RWPE2 (cell line): ENCODE data around the gene MYBPC2.

Experiments used
- ATAC-seq: fragments of 200-7000 bp; cut with Tn5 transposase; 3 replicates; pipeline ENCODE4 v1.9.1; 2021; ENCODE audit warnings: low read depth
- DNase-seq: peaks from one replicate; pipeline ENCODE4 v3.0.0-alpha.2; 2020; ENCODE audit warnings: low spot score
- H3K27ac ChIP-seq: fragments of 450-650 bp; 2 replicates; pipeline ENCODE4 v1.5.1; 2017; ENCODE audit warnings: mild to moderate bottlenecking; ENCODE audit not compliant: poor library complexity, severe bottlenecking
- H3K27me3 ChIP-seq: fragments of 250-450 bp; sonication (Bioruptor Pico); 2 replicates; pipeline ENCODE4 v1.5.1; 2021; ENCODE audit warnings: mild to moderate bottlenecking, moderate library complexity; ENCODE audit not compliant: insufficient read depth, poor library complexity, severe bottlenecking
- H3K36me3 ChIP-seq: fragments of 250-450 bp; sonication (Bioruptor Pico); 2 replicates; pipeline ENCODE4 v1.5.1; 2020; ENCODE audit warnings: low read depth, mild to moderate bottlenecking, moderate library complexity
- H3K4me1 ChIP-seq: fragments of 250-450 bp; sonication (Bioruptor Pico); 2 replicates; pipeline ENCODE4 v1.5.1; 2021; ENCODE audit warnings: mild to moderate bottlenecking, moderate library complexity; ENCODE audit not compliant: insufficient read depth, poor library complexity, severe bottlenecking
- H3K4me3 ChIP-seq: fragments of 250-450 bp; sonication (Bioruptor Pico); 2 replicates; pipeline ENCODE4 v1.5.1; 2021; ENCODE audit warnings: mild to moderate bottlenecking, moderate library complexity; ENCODE audit not compliant: severe bottlenecking
- H3K9me3 ChIP-seq: fragments of 250-450 bp; sonication (Bioruptor Pico); 2 replicates; pipeline ENCODE4 v1.5.1; 2021; ENCODE audit warnings: mild to moderate bottlenecking, moderate library complexity; ENCODE audit not compliant: severe bottlenecking
- CTCF ChIP-seq: fragments of 450-650 bp; IDR thresholded peaks from one replicate; pipeline ENCODE4 v1.5.1; 2017; ENCODE audit warnings: mild to moderate bottlenecking, moderate library complexity; ENCODE audit not compliant: poor library complexity, severe bottlenecking

The MYBPC2 gene

GRCh38 chr19:50508843-50509190, 76.1 kb downstream of the MYBPC2 start:
- Histone ChIP-seq H3K27me3 (no peaks in the 10 kb centered on the region), H3K4me1 (no peaks in the 10 kb centered on the region), H3K36me3 (no peaks in the 10 kb centered on the region), H3K4me3 (no peak overlapping the region), H3K9me3 (no peaks in the 10 kb centered on the region), H3K27ac (no peak overlapping the region)
- no peak for ATAC-seq
- no peak for TF ChIP-seq CTCF
- DNase-seq, result no peak

- no peak overlapping the region for H3K4me3 ChIP-seq
- no peaks in the 10 kb centered on the region for H3K36me3 ChIP-seq
- H3K27ac ChIP-seq, result no peak overlapping the region
- ATAC-seq (no peak), DNase-seq (no peak)
- no peak for TF ChIP-seq CTCF
- H3K9me3 ChIP-seq, result no peaks in the 10 kb centered on the region
- no peaks in the 10 kb centered on the region for H3K27me3 ChIP-seq
- no peaks in the 10 kb centered on the region for H3K4me1 ChIP-seq
Observed at GRCh38 chr19:50509366-50509765, 76.7 kb downstream of the MYBPC2 start.

GRCh38 chr19:50510121-50510670, 77.5 kb downstream of the MYBPC2 start:
- Histone ChIP-seq H3K9me3 (no peaks in the 10 kb centered on the region), H3K36me3 (no peaks in the 10 kb centered on the region), H3K27me3 (no peaks in the 10 kb centered on the region), H3K4me1 (no peaks in the 10 kb centered on the region), H3K4me3 (peak overlapping the region; percentile 61), H3K27ac (peak overlapping the region; percentile 6)
- no peak for DNase-seq
- no peak for TF ChIP-seq CTCF
- no peak for ATAC-seq

GRCh38 chr19:50510700-50511068, 78.0 kb downstream of the MYBPC2 start:
- TF ChIP-seq CTCF, result no peak
- no peak for ATAC-seq
- Histone ChIP-seq H3K27me3 (no peaks in the 10 kb centered on the region), H3K27ac (peak overlapping the region; percentile 6), H3K36me3 (no peaks in the 10 kb centered on the region), H3K4me1 (no peaks in the 10 kb centered on the region), H3K4me3 (peak overlapping the region; percentile 61), H3K9me3 (no peaks in the 10 kb centered on the region)
- no peak for DNase-seq

- H3K4me1 ChIP-seq, result no peaks in the 10 kb centered on the region
- peak within 1 kb of the TSS; percentile 6 for H3K27ac ChIP-seq
- ATAC-seq, result peak; percentile 94
Observed at GRCh38 chr19:50511069-50511822, 78.6 kb downstream of the MYBPC2 start, which contains the start of gene JOSD2. JOSD2 (minus strand) TSS chr19:50511191; CDS start chr19:50510431, 760 bp downstream.

More at GRCh38 chr19:50511069-50511822, 78.6 kb downstream of the MYBPC2 start, which contains the start of gene JOSD2:
- Histone ChIP-seq H3K36me3 (no peaks in the 10 kb centered on the region), H3K4me3 (peak within 1 kb of the TSS; percentile 61), H3K9me3 (no peaks in the 10 kb centered on the region), H3K27me3 (no peaks in the 10 kb centered on the region)
- peak; percentile 99 for DNase-seq
- TF ChIP-seq CTCF, result no peak
